K562 (cell line): Measurements from ENCODE around the gene GRIN1. TPM values are rescaled to one million over a fixed set of nuclear protein-coding genes. Genes with fewer than 3 reads are reported as not detected.

ENCODE experiments used
- ATAC-seq: fragments of 200-7000 bp; cut with Tn5 transposase; 3 replicates; pipeline ENCODE4 v1.9.1; 2020; ENCODE audit warnings: moderate library complexity
- BruUV-seq: library from RNA; stranded (reverse); fragments of 400-500 nt; replicated peaks from 2 replicates; lab custom pipeline; 2021; lab: Mats Ljungman, UMichigan
- CTCF ChIA-PET: fragments of 300-600 bp; formaldehyde crosslinking; extraction: SDS; loops from one replicate; lab custom pipeline; 2021; ENCODE audit warnings: low intra/inter-chr PET ratio; lab: Yijun Ruan, JAX
- POLR2A ChIA-PET: fragments of 300-600, 350-650 bp; sonication (Branson Sonifier 250); formaldehyde crosslinking; extraction: SDS; loops from one replicate; lab custom pipeline; 2021; ENCODE audit warnings: antibody characterized with exemption, inconsistent platforms; lab: Yijun Ruan, JAX
- DNase-seq, 4 experiments: peaks; one replicate each; pipeline versions ENCODE4 v3.0.0 to v3.0.0-alpha.2; 2011 to 2018; ENCODE audit warnings: low spot score in 3 of 4, mixed read lengths in 3 of 4; ENCODE audit errors: extremely low read depth in 1 of 4
- FAIRE-seq: peaks from 2 replicates; lab custom pipeline; 2011; peaks lifted over from hg19 to GRCh38; lab: Jason Lieb, UNC
- H2AFZ ChIP-seq: 2 replicates; pipeline ENCODE4 v1.6.0; 2011; ENCODE audit warnings: low read depth, low read length, control low read depth, inconsistent platforms
- H3K27ac ChIP-seq: fragments of 200-600 bp; 3 replicates; pipeline ENCODE4 v1.8.0; 2011; ENCODE audit warnings: low read depth, mild to moderate bottlenecking, control low read depth, inconsistent platforms, low read length, moderate library complexity, mixed read lengths; ENCODE audit errors: extremely low read depth
- H3K27me3 ChIP-seq, 2 experiments: fragments of 300-600 bp in 1 of 2; 2 replicates in 1 of 2; 3 replicates in 1 of 2; pipeline versions ENCODE4 v1.6.0 to v1.8.0; 2011; ENCODE audit warnings: inconsistent platforms in 2 of 2, low read length in 2 of 2, mild to moderate bottlenecking in 1 of 2, mixed read lengths in 1 of 2, moderate library complexity in 1 of 2; ENCODE audit not compliant: control insufficient read depth in 2 of 2, insufficient read depth in 2 of 2
- H3K36me3 ChIP-seq: fragments of 300-600 bp; 3 replicates; pipeline ENCODE4 v1.8.0; 2011; ENCODE audit warnings: mild to moderate bottlenecking, low read length, inconsistent platforms; ENCODE audit not compliant: control insufficient read depth, insufficient read depth
- H3K4me1 ChIP-seq, 2 experiments: fragments of 200-600 bp in 1 of 2; replicated peaks in 1 of 2; 2 replicates in 1 of 2; 3 replicates in 1 of 2; pipeline versions ENCODE4 v1.5.1 to v1.8.0; 2011; ENCODE audit warnings: inconsistent platforms in 2 of 2, low read length in 2 of 2, mild to moderate bottlenecking in 1 of 2, mixed read lengths in 1 of 2, moderate library complexity in 1 of 2; ENCODE audit not compliant: control insufficient read depth in 2 of 2, insufficient read depth in 2 of 2
- H3K4me2 ChIP-seq: 2 replicates; pipeline ENCODE4 v1.6.1; 2011; ENCODE audit warnings: low read length, control low read depth, inconsistent platforms, mixed read lengths; ENCODE audit not compliant: insufficient read depth
- H3K4me3 ChIP-seq: fragments of 200-600 bp; sonication (generic), shearing (Covaris generic); 2 replicates; pipeline ENCODE4 v1.5.1; 2016; ENCODE audit warnings: control low read depth, inconsistent platforms
- H3K79me2 ChIP-seq: fragments of 200-600 bp; 3 replicates; pipeline ENCODE4 v1.8.0; 2011; ENCODE audit warnings: low read length, inconsistent platforms; ENCODE audit not compliant: control insufficient read depth, insufficient read depth
- H3K9ac ChIP-seq, 2 experiments: 2 replicates each; pipeline versions ENCODE4 v1.6.0 to v1.6.1; 2011; ENCODE audit warnings: low read depth in 2 of 2, low read length in 2 of 2, control low read depth in 1 of 2, inconsistent platforms in 1 of 2, mild to moderate bottlenecking in 1 of 2, mixed read lengths in 1 of 2; ENCODE audit not compliant: insufficient read depth in 1 of 2
- H3K9me1 ChIP-seq: one replicate; pipeline ENCODE4 v1.6.0; 2011; ENCODE audit warnings: inconsistent platforms, mild to moderate bottlenecking, low read length, moderate library complexity; ENCODE audit not compliant: control insufficient read depth, insufficient read depth
- H3K9me3 ChIP-seq: replicated peaks from 2 replicates; pipeline ENCODE4 v1.5.1; 2011; ENCODE audit warnings: low read depth, low read length, inconsistent platforms; ENCODE audit not compliant: control insufficient read depth, insufficient read depth
- H4K20me1 ChIP-seq: replicated peaks from 2 replicates; pipeline ENCODE4 v1.6.1; 2011; ENCODE audit warnings: low read length, inconsistent platforms, mixed read lengths; ENCODE audit not compliant: control insufficient read depth, insufficient read depth
- TEAD2 ChIP-seq: fragments of 450-650 bp; IDR thresholded peaks from 2 replicates; pipeline ENCODE4 v1.6.1; 2016; ENCODE audit warnings: missing genetic modification characterization, control low read depth, missing compliant biosample characterization
- ZNF740 ChIP-seq, 3 experiments: fragments of 200-800 bp in 1 of 3; sonication (Bioruptor generic) in 1 of 3; sonication (generic) in 1 of 3; formaldehyde crosslinking in 1 of 3; IDR thresholded peaks; 2 replicates each; pipeline versions ENCODE4 v1.6.1 to v1.8.0; 2016 to 2022; ENCODE audit warnings: mild to moderate bottlenecking in 2 of 3, missing compliant biosample characterization in 2 of 3, missing genetic modification characterization in 2 of 3, missing genetic modification reagents in 1 of 3
- WGBS: fragments of 100-300 bp; shearing (Covaris generic); methylation state at CpG from one replicate; pipeline ENCODE4 v1.1.6; 2016; ENCODE audit warnings: low coverage, mixed read lengths; ENCODE audit not compliant: insufficient coverage; ENCODE audit errors: missing lambda C conversion rate; 5-methylcytosine and 5-hydroxymethylcytosine counted together
- in situ Hi-C: fragments of 300-500 bp; cut with MboI; formaldehyde crosslinking; loops from 4 replicates; pipeline ENCODE4 v1.15.0; 2018; ENCODE audit warnings: inconsistent platforms, mixed read lengths
- intact Hi-C: fragments of 100-400 bp; cut with micrococcal nuclease; formaldehyde crosslinking; loops from 2 replicates; pipeline ENCODE4 v1.14.2; 2022
- polyA plus RNA-seq, 8 experiments: library from polyadenylated mRNA; depleted of rRNA in 4 of 8; stranded (reverse) in 5 of 8; unstranded in 3 of 8; fragments of >200 nt; fragmentation: Nextera tagmentation in 2 of 8; fragmentation: Illumina TruSeq in 1 of 8; extraction: Ambion mirVana in 2 of 8; extraction: Trizol in 1 of 8; gene quantifications; 2 replicates each; pipeline versions ENCODE4 v1.2.1 to v1.2.3, GENCODE V29; 2011 to 2014; ENCODE audit warnings: inconsistent platforms in 1 of 8, missing spikeins in 1 of 8
- total RNA-seq, 7 experiments: library from RNA; depleted of rRNA in 6 of 7; stranded (reverse); fragments of >200 nt in 6 of 7; fragmentation: Illumina TruSeq in 2 of 7; extraction: Trizol in 2 of 7; gene quantifications; 2 replicates each; pipeline versions ENCODE4 v1.2.1 to v1.2.3, GENCODE V29; 2011 to 2021; ENCODE audit warnings: low replicate concordance in 1 of 7

The GRIN1 gene
- total and polyA plus RNA-seq, 9 of the 15 experiments (the other 6 are each of a cell fraction or from before 2014, with no cell fraction given), result 0.03 to 0.35 (median 0.16) TPM; not detected in 6

GRCh38 chr9:137204731-137205125, 65.8 kb downstream of the GRIN1 start:
- Histone ChIP-seq H3K79me2 (peaks cover 61% of the 10 kb centered on the region), H3K27me3 (no peaks in the 10 kb centered on the region), H3K4me1 (peaks cover 28 to 64% of the 10 kb centered on the region in 2 experiments), H3K36me3 (peaks cover 37% of the 10 kb centered on the region; the same call in 2 of the 3 replicates), H3K27ac (peak overlapping the region; percentile 88), H3K4me3 (peak overlapping the region; percentile 99), H3K4me2 (peak overlapping the region; percentile 95), H3K9ac (peak overlapping the region; percentile 92 to 98), H4K20me1 (no peaks in the 10 kb centered on the region; the same call in 1 of the 2 replicates), H2AFZ (peak overlapping the region; percentile 77; the same call in 1 of the 2 replicates), H3K9me1 (peaks cover 3% of the 10 kb centered on the region), H3K9me3 (no peaks in the 10 kb centered on the region)
- BruUV-seq, result no TSS peak
- intact Hi-C loops (no loop called here), in situ Hi-C loops (no loop called here)
- CTCF ChIA-PET, result no interaction called here
- WGBS, result 3% methylated on average over 21 of the region's 21 CpGs
- TF ChIP-seq TEAD2 (tag) (no peak), ZNF740 (CRISPR knock-in tag; IDR thresholded peaks at IDR 0.05) (0 out of 2 replicates have a peak, but pooled peaks have one; percentile 33), ZNF740 (tag; IDR thresholded peaks at IDR 0.05) (no peak)
- DNase-seq (no peak), FAIRE-seq (no peak), ATAC-seq (no peak)
- POLR2A ChIA-PET, result interaction anchor here (0.7 to 5.7 kb wide), 6 partner anchors 8 to 118 kb away, joined by 3 to 56 read pairs (median 4); partner anchors contain the start of genes ANAPC2, MAN1B1 and SSNA1
